Nephron (organoid): ENCODE data around the gene USP5.
A peak's percentile ranks its signal among the peaks of the same experiment; 100 is the strongest.
"Not testable (repeated sequence)": the region's sequence is repeated elsewhere in the genome, so short reads cannot be mapped to it uniquely, and the experiment has no call there.

Experiments
- H3K27ac Mint-ChIP-seq, 3 experiments: 2 replicates each; pipeline ENCODE4 v1.8.0; 2020; ENCODE audit warnings: mixed read lengths in 3 of 3, mild to moderate bottlenecking in 2 of 3, moderate library complexity in 1 of 3
- H3K27me3 Mint-ChIP-seq: 2 replicates; pipeline ENCODE4 v1.8.0; 2021; ENCODE audit warnings: low read depth, mild to moderate bottlenecking, moderate library complexity, mixed read lengths
- H3K36me3 Mint-ChIP-seq: 2 replicates; pipeline ENCODE4 v1.8.0; 2020; ENCODE audit warnings: low read depth, mixed read lengths
- H3K4me1 Mint-ChIP-seq: 2 replicates; pipeline ENCODE4 v1.8.0; 2020; ENCODE audit warnings: mixed read lengths
- H3K4me3 Mint-ChIP-seq, 3 experiments: 2 replicates each; pipeline ENCODE4 v1.8.0; 2020; ENCODE audit warnings: mild to moderate bottlenecking in 3 of 3, mixed read lengths in 3 of 3, moderate library complexity in 2 of 3
- H3K9me3 Mint-ChIP-seq: 2 replicates; pipeline ENCODE4 v1.8.0; 2020; ENCODE audit warnings: mixed read lengths
- CTCF ChIP-seq, 3 experiments: fragments of 200-600 bp; sonication (generic); IDR thresholded peaks; one replicate each; pipeline ENCODE4 v1.5.0; 2021; ENCODE audit warnings: antibody characterized with exemption in 3 of 3; ENCODE audit not compliant: unreplicated experiment in 3 of 3

The USP5 gene

GRCh38 chr12:6871052-6871957, 19.4 kb downstream of the USP5 start:
- Mint-ChIP-seq H3K9me3 (no peaks in the 10 kb centered on the region), H3K36me3 (peaks cover 29% of the 10 kb centered on the region), H3K27me3 (peaks cover 7% of the 10 kb centered on the region), H3K27ac (peak overlapping the region in 2 of 3 experiments; percentile 25 to 74), H3K4me1 (peaks cover 40% of the 10 kb centered on the region), H3K4me3 (peak overlapping the region; percentile 87 to 95 (median 95))
- TF ChIP-seq CTCF (IDR thresholded peaks at IDR 0.05; ENCODE audit: unreplicated experiment in 3 of 3): no peak

- Mint-ChIP-seq H3K27me3 (peaks cover 7% of the 10 kb centered on the region), H3K4me3 (peak overlapping the region; percentile 87 to 95 (median 95)), H3K4me1 (peaks cover 36% of the 10 kb centered on the region), H3K9me3 (no peaks in the 10 kb centered on the region), H3K36me3 (peaks cover 30% of the 10 kb centered on the region), H3K27ac (peak overlapping the region; percentile 25 to 74 (median 55))
- TF ChIP-seq CTCF (IDR thresholded peaks at IDR 0.05; ENCODE audit: unreplicated experiment in 3 of 3): peak; percentile 97 to 98 (median 97)
These were observed 20.4 kb downstream of the USP5 start for GRCh38 chr12:6872073-6873048.

- Mint-ChIP-seq H3K27me3 (peaks cover 7% of the 10 kb centered on the region), H3K4me3 (peak within 1 kb of the TSS; percentile 87 to 95 (median 95)), H3K36me3 (peaks cover 32% of the 10 kb centered on the region), H3K4me1 (peaks cover 34% of the 10 kb centered on the region), H3K27ac (peak within 1 kb of the TSS; percentile 62 to 89 (median 69)), H3K9me3 (no peaks in the 10 kb centered on the region)
- TF ChIP-seq CTCF (IDR thresholded peaks at IDR 0.05; ENCODE audit: unreplicated experiment in 3 of 3): no peak
These were observed 21.4 kb downstream of the USP5 start, which contains the start of gene SPSB2 for GRCh38 chr12:6873094-6874014. Gene SPSB2 (minus strand): TSS chr12:6873303. CDS start chr12:6872901, 402 bp downstream.

- peak overlapping the region; percentile 87 to 95 (median 95) for H3K4me3 Mint-ChIP-seq
- H3K36me3 Mint-ChIP-seq: peaks cover 26% of the 10 kb centered on the region
- H3K4me1 Mint-ChIP-seq: peaks cover 28% of the 10 kb centered on the region
- H3K27me3 Mint-ChIP-seq, H3K9me3 Mint-ChIP-seq: not testable (repeated sequence)
- peak overlapping the region; percentile 62 to 89 (median 69) for H3K27ac Mint-ChIP-seq
These were observed 22.0 kb downstream of the USP5 start for GRCh38 chr12:6874015-6874368.

GRCh38 chr12:6879824-6880223, 27.9 kb downstream of the USP5 start:
- not testable (repeated sequence) for H3K9me3 Mint-ChIP-seq, H3K27ac Mint-ChIP-seq, H3K4me3 Mint-ChIP-seq, H3K4me1 Mint-ChIP-seq, H3K27me3 Mint-ChIP-seq
- peaks cover 13% of the 10 kb centered on the region for H3K36me3 Mint-ChIP-seq

GRCh38 chr12:6883252-6883651, 31.3 kb downstream of the USP5 start:
- Mint-ChIP-seq H3K36me3 (peaks cover 7% of the 10 kb centered on the region), H3K4me3 (no peak overlapping the region), H3K4me1 (peaks cover 8% of the 10 kb centered on the region), H3K27ac (no peak overlapping the region), H3K9me3 (no peaks in the 10 kb centered on the region), H3K27me3 (no peaks in the 10 kb centered on the region)
- TF ChIP-seq CTCF (IDR thresholded peaks at IDR 0.05; ENCODE audit: unreplicated experiment in 3 of 3): no peak
